Caco-2 (cell line): Measurements from ENCODE around the gene STEAP2. TPM values are rescaled to one million over a fixed set of nuclear protein-coding genes. Genes with fewer than 3 reads are reported as not detected.

ENCODE experiments used
- BruUV-seq: library from RNA; stranded (reverse); fragments of 400-500 nt; replicated peaks from 2 replicates; lab custom pipeline; 2021; lab: Mats Ljungman, UMichigan
- CTCF ChIA-PET: fragments of 300-600 bp; sonication (Branson Sonifier 250); formaldehyde crosslinking; loops from one replicate; lab custom pipeline; 2022; ENCODE audit warnings: antibody characterized with exemption; lab: Charles Lee
- POLR2A ChIA-PET: fragments of 300-600 bp; sonication (Branson Sonifier 250); formaldehyde crosslinking; loops from one replicate; lab custom pipeline; 2022; ENCODE audit warnings: antibody characterized with exemption; lab: Charles Lee
- DNase-seq, 2 experiments: peaks; one replicate each; pipeline versions ENCODE4 v3.0.0 to v3.0.0-alpha.2; 2020 to 2022
- H3K27me3 ChIP-seq: replicated peaks from 2 replicates; pipeline ENCODE4 v1.6.0; 2011; ENCODE audit warnings: low read length; ENCODE audit not compliant: control insufficient read depth, insufficient read depth
- H3K36me3 ChIP-seq: 2 replicates; pipeline ENCODE4 v1.5.1; 2011; ENCODE audit warnings: low read length; ENCODE audit not compliant: control insufficient read depth, insufficient read depth
- H3K4me1 ChIP-seq: fragments of 250-450 bp; sonication (Bioruptor Pico); 2 replicates; pipeline ENCODE4 v1.5.1; 2020; ENCODE audit warnings: mild to moderate bottlenecking
- H3K4me3 ChIP-seq: 2 replicates; pipeline ENCODE4 v1.5.1; 2011; ENCODE audit warnings: low read depth, mild to moderate bottlenecking, control low read depth, low read length
- H3K9me3 ChIP-seq: fragments of 250-450 bp; sonication (Bioruptor Pico); 2 replicates; pipeline ENCODE4 v1.5.1; 2020; ENCODE audit warnings: mild to moderate bottlenecking, moderate library complexity
- H3K27ac Mint-ChIP-seq: one replicate; pipeline ENCODE4 v1.8.0; 2022; ENCODE audit warnings: mixed read lengths; ENCODE audit not compliant: unreplicated experiment
- H3K27me3 Mint-ChIP-seq: one replicate; pipeline ENCODE4 v1.8.0; 2022; ENCODE audit warnings: mixed read lengths; ENCODE audit not compliant: insufficient read depth, unreplicated experiment
- H3K36me3 Mint-ChIP-seq: one replicate; pipeline ENCODE4 v1.8.0; 2022; ENCODE audit warnings: mild to moderate bottlenecking, mixed read lengths; ENCODE audit not compliant: insufficient read depth, unreplicated experiment
- H3K4me1 Mint-ChIP-seq: one replicate; pipeline ENCODE4 v1.8.0; 2022; ENCODE audit warnings: low read depth, mixed read lengths; ENCODE audit not compliant: unreplicated experiment
- H3K4me3 Mint-ChIP-seq: one replicate; pipeline ENCODE4 v1.8.0; 2022; ENCODE audit warnings: mild to moderate bottlenecking, moderate library complexity, mixed read lengths; ENCODE audit not compliant: unreplicated experiment
- H3K9me3 Mint-ChIP-seq: one replicate; pipeline ENCODE4 v1.8.0; 2022; ENCODE audit warnings: mixed read lengths; ENCODE audit not compliant: unreplicated experiment
- CTCF ChIP-seq, 2 experiments: fragments of 200-600 bp in 1 of 2; IDR thresholded peaks; 1 replicate in 1 of 2; 2 replicates in 1 of 2; pipeline versions ENCODE4 v1.5.1 to v1.8.0; 2011 to 2022; ENCODE audit warnings: antibody characterized with exemption in 1 of 2, control low read depth in 1 of 2, inconsistent platforms in 1 of 2, low read depth in 1 of 2, low read length in 1 of 2, mild to moderate bottlenecking in 1 of 2, moderate library complexity in 1 of 2; ENCODE audit not compliant: insufficient read depth in 1 of 2, severe bottlenecking in 1 of 2, unreplicated experiment in 1 of 2
- intact Hi-C: fragments of 100-400 bp; cut with micrococcal nuclease; formaldehyde crosslinking; loops from one replicate; pipeline ENCODE4 v1.10.0; 2022; ENCODE audit not compliant: unreplicated experiment
- total RNA-seq: library from RNA; stranded (reverse); gene quantifications from 2 replicates; pipeline ENCODE4 v1.2.3, GENCODE V29; 2022

The STEAP2 gene
- total RNA-seq, 1 experiment from 2014 or later: 13.5 TPM

GRCh38 chr7:90244565-90244908, 33.0 kb downstream of the STEAP2 start:
- H3K9me3 Mint-ChIP-seq: no peaks in the 10 kb centered on the region
- H3K4me1 Mint-ChIP-seq: peaks cover 12% of the 10 kb centered on the region
- ChIA-PET CTCF (no interaction called here), POLR2A (no interaction called here)
- peaks cover 40% of the 10 kb centered on the region for H3K4me1 ChIP-seq
- H3K4me3 ChIP-seq: peak overlapping the region; percentile 57
- no peak for DNase-seq
- H3K27me3 Mint-ChIP-seq: no peaks in the 10 kb centered on the region
- H3K4me3 Mint-ChIP-seq: peak overlapping the region; percentile 87
- TF ChIP-seq CTCF (IDR thresholded peaks at IDR 0.05; ENCODE audit: insufficient read depth in 1 of 2, low read depth in 1 of 2, low read length in 1 of 2, severe bottlenecking in 1 of 2, unreplicated experiment in 1 of 2): no peak
- H3K36me3 Mint-ChIP-seq: peaks cover 5% of the 10 kb centered on the region
- no peaks in the 10 kb centered on the region for H3K9me3 ChIP-seq
- TSS peak; percentile 53 for BruUV-seq
- intact Hi-C loops: no loop called here
- H3K36me3 ChIP-seq: no peaks in the 10 kb centered on the region
- H3K27ac Mint-ChIP-seq: peak overlapping the region; percentile 91
- no peaks in the 10 kb centered on the region for H3K27me3 ChIP-seq

- Mint-ChIP-seq H3K4me3 (peak within 1 kb of the TSS; percentile 87), H3K27ac (peak within 1 kb of the TSS; percentile 91), H3K27me3 (no peaks in the 10 kb centered on the region), H3K36me3 (peaks cover 5% of the 10 kb centered on the region), H3K9me3 (no peaks in the 10 kb centered on the region), H3K4me1 (peaks cover 12% of the 10 kb centered on the region)
- Histone ChIP-seq H3K4me3 (peak within 1 kb of the TSS; percentile 57), H3K9me3 (no peaks in the 10 kb centered on the region), H3K36me3 (no peaks in the 10 kb centered on the region), H3K27me3 (no peaks in the 10 kb centered on the region), H3K4me1 (peaks cover 40% of the 10 kb centered on the region)
- intact Hi-C loops: loop anchor here (1.0 kb wide), 3 partner anchors 34 to 91 kb away; partner anchors contain the start of genes STEAP1 and STEAP2
- POLR2A ChIA-PET: no interaction called here
- CTCF ChIA-PET: interaction anchor here (1.2 kb wide), 1 partner anchor 91 kb away, joined by 3 read pairs; the partner anchor contains the start of gene STEAP1
- peak; percentile 21 to 26 for TF ChIP-seq CTCF (IDR thresholded peaks at IDR 0.05; ENCODE audit: insufficient read depth in 1 of 2, low read depth in 1 of 2, low read length in 1 of 2, severe bottlenecking in 1 of 2, unreplicated experiment in 1 of 2)
- TSS peak; percentile 20 for BruUV-seq
- DNase-seq: peak; percentile 92 to 95
These were observed 33.6 kb downstream of the STEAP2 start, which contains the start of gene CFAP69 for GRCh38 chr7:90244909-90245851. Gene CFAP69, plus strand, starts transcription at chr7:90245174. Its CDS starts 251 bp downstream, at chr7:90245425.

- no peaks in the 10 kb centered on the region for H3K9me3 Mint-ChIP-seq
- H3K36me3 ChIP-seq: no peaks in the 10 kb centered on the region
- H3K27ac Mint-ChIP-seq: no peak overlapping the region
- H3K9me3 ChIP-seq: no peaks in the 10 kb centered on the region
- H3K4me1 ChIP-seq: peaks cover 40% of the 10 kb centered on the region
- no peak for DNase-seq
- H3K27me3 ChIP-seq: no peaks in the 10 kb centered on the region
- H3K4me3 Mint-ChIP-seq: peak overlapping the region; percentile 87
- no TSS peak for BruUV-seq
- ChIA-PET POLR2A (no interaction called here), CTCF (interaction anchor here (1.2 kb wide), 1 partner anchor 92 kb away, joined by 3 read pairs; the partner anchor contains the start of gene STEAP1)
- H3K36me3 Mint-ChIP-seq: peaks cover 5% of the 10 kb centered on the region
- intact Hi-C loops: no loop called here
- TF ChIP-seq CTCF (IDR thresholded peaks at IDR 0.05; ENCODE audit: insufficient read depth in 1 of 2, low read depth in 1 of 2, low read length in 1 of 2, severe bottlenecking in 1 of 2, unreplicated experiment in 1 of 2): no peak
- H3K27me3 Mint-ChIP-seq: no peaks in the 10 kb centered on the region
- H3K4me1 Mint-ChIP-seq: peaks cover 12% of the 10 kb centered on the region
- no peak overlapping the region for H3K4me3 ChIP-seq
These were observed 34.6 kb downstream of the STEAP2 start for GRCh38 chr7:90246171-90246570.
